Osteoblast (primary cell): ENCODE results near the gene MZB1. TPM values are rescaled to one million over a fixed set of nuclear protein-coding genes. Genes with fewer than 3 reads are reported as not detected.

Experiments used
- DNase-seq: peaks from one replicate; pipeline ENCODE4 v3.0.0; 2011; ENCODE audit warnings: low spot score, mixed read lengths; ENCODE audit not compliant: insufficient read length; ENCODE audit errors: missing footprints
- H2AFZ ChIP-seq: 2 replicates; pipeline ENCODE4 v1.6.0; 2011; ENCODE audit warnings: mild to moderate bottlenecking, low read length
- H3K27ac ChIP-seq: 2 replicates; pipeline ENCODE4 v1.5.1; 2011; ENCODE audit warnings: mild to moderate bottlenecking, low read depth, low read length, moderate library complexity
- H3K27me3 ChIP-seq: 2 replicates; pipeline ENCODE4 v1.6.0; 2012; ENCODE audit warnings: mild to moderate bottlenecking, control low read depth, inconsistent platforms, low read length, moderate library complexity; ENCODE audit not compliant: insufficient read depth
- H3K36me3 ChIP-seq: 2 replicates; pipeline ENCODE4 v1.5.1; 2011; ENCODE audit warnings: mild to moderate bottlenecking, low read length, control low read depth, moderate library complexity; ENCODE audit not compliant: insufficient read depth
- H3K4me1 ChIP-seq: 2 replicates; pipeline ENCODE4 v1.5.1; 2011; ENCODE audit warnings: mild to moderate bottlenecking, low read length, control low read depth, moderate library complexity; ENCODE audit not compliant: insufficient read depth
- H3K4me2 ChIP-seq: 2 replicates; pipeline ENCODE4 v1.6.0; 2011; ENCODE audit warnings: mild to moderate bottlenecking, low read length; ENCODE audit not compliant: insufficient read depth
- H3K4me3 ChIP-seq: fragments of 200-600 bp; sonication (generic); 3 replicates; pipeline ENCODE4 v1.5.1; 2012; ENCODE audit warnings: mild to moderate bottlenecking, low read length, inconsistent platforms; ENCODE audit not compliant: insufficient read depth
- H3K79me2 ChIP-seq: 2 replicates; pipeline ENCODE4 v1.6.0; 2012; ENCODE audit warnings: mild to moderate bottlenecking, low read length, control low read depth, inconsistent platforms; ENCODE audit not compliant: insufficient read depth
- H3K9me3 ChIP-seq: 2 replicates; pipeline ENCODE4 v1.5.1; 2011; ENCODE audit warnings: low read depth, low read length, control low read depth
- H4K20me1 ChIP-seq: 2 replicates; pipeline ENCODE4 v1.6.0; 2012; ENCODE audit warnings: mild to moderate bottlenecking, low read length, control low read depth; ENCODE audit not compliant: insufficient read depth
- total RNA-seq: library from RNA; depleted of rRNA; stranded (reverse); fragments of >200 nt; gene quantifications from 2 replicates; pipeline ENCODE4 v1.2.3, GENCODE V29; 2012
- TF ChIP-seq, protein P1 (sequence below): IDR thresholded peaks from 2 replicates; pipeline ENCODE4 v1.5.1; 2011; ENCODE audit warnings: mild to moderate bottlenecking, low read depth, low read length, moderate library complexity; ENCODE audit errors: extremely low read depth

The MZB1 gene
- total RNA-seq, 1 donor = not detected

GRCh38 chr5:139378101-139378825, 11.4 kb downstream of the MZB1 start:
- Histone ChIP-seq H3K9me3 (no peaks in the 10 kb centered on the region), H4K20me1 (peaks cover 3% of the 10 kb centered on the region), H3K4me3 (no peak overlapping the region), H2AFZ (no peak overlapping the region), H3K36me3 (no peaks in the 10 kb centered on the region), H3K4me2 (no peak overlapping the region), H3K27me3 (no peaks in the 10 kb centered on the region), H3K27ac (no peak overlapping the region), H3K4me1 (peaks cover 9% of the 10 kb centered on the region), H3K79me2 (no peaks in the 10 kb centered on the region)
- TF ChIP-seq, protein P1, sequence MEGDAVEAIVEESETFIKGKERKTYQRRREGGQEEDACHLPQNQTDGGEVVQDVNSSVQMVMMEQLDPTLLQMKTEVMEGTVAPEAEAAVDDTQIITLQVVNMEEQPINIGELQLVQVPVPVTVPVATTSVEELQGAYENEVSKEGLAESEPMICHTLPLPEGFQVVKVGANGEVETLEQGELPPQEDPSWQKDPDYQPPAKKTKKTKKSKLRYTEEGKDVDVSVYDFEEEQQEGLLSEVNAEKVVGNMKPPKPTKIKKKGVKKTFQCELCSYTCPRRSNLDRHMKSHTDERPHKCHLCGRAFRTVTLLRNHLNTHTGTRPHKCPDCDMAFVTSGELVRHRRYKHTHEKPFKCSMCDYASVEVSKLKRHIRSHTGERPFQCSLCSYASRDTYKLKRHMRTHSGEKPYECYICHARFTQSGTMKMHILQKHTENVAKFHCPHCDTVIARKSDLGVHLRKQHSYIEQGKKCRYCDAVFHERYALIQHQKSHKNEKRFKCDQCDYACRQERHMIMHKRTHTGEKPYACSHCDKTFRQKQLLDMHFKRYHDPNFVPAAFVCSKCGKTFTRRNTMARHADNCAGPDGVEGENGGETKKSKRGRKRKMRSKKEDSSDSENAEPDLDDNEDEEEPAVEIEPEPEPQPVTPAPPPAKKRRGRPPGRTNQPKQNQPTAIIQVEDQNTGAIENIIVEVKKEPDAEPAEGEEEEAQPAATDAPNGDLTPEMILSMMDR = no peak
- peak; percentile 34 for DNase-seq

- H3K4me1 ChIP-seq = peaks cover 14% of the 10 kb centered on the region
- peaks cover 5% of the 10 kb centered on the region for H4K20me1 ChIP-seq
- H3K79me2 ChIP-seq = no peaks in the 10 kb centered on the region
- peak; percentile 52 for DNase-seq
- H3K36me3 ChIP-seq = no peaks in the 10 kb centered on the region
- no peaks in the 10 kb centered on the region for H3K27me3 ChIP-seq
- H3K9me3 ChIP-seq = no peaks in the 10 kb centered on the region
- H2AFZ ChIP-seq = no peak overlapping the region
- H3K27ac ChIP-seq = no peak overlapping the region
- H3K4me2 ChIP-seq = no peak overlapping the region
- H3K4me3 ChIP-seq = no peak overlapping the region
- TF ChIP-seq, protein P1 = no peak
Measured at GRCh38 chr5:139377226-139377625, 12.5 kb downstream of the MZB1 start.

DNA sequence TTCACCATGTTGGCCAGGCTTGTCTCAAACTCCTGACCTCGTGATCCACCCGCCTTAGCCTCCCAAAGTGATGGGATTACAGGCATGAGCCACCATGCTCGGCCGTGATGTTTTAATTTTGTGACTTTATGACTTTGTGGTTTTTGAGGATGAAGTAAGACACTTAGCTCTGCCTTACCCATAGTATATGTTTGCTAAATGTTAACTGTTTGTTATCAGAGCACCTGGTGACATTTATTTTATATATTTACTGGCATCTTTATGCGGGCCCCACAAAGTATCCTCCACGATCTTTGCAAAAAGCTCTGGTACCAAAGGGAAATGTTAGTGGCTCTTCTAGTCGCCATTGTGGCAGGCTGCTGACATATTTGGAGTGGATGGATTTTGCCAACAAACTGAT, 13.3 kb downstream of the MZB1 start:
- Histone ChIP-seq H3K4me2 (no peak overlapping the region), H3K4me3 (no peak overlapping the region), H3K27ac (no peak overlapping the region), H2AFZ (no peak overlapping the region), H3K36me3 (peaks cover 1% of the 10 kb centered on the region), H3K4me1 (peaks cover 22% of the 10 kb centered on the region), H4K20me1 (peaks cover 5% of the 10 kb centered on the region), H3K27me3 (no peaks in the 10 kb centered on the region), H3K9me3 (no peaks in the 10 kb centered on the region), H3K79me2 (no peaks in the 10 kb centered on the region)
- TF ChIP-seq, protein P1 = no peak
- DNase-seq = peak; percentile 46

DNA sequence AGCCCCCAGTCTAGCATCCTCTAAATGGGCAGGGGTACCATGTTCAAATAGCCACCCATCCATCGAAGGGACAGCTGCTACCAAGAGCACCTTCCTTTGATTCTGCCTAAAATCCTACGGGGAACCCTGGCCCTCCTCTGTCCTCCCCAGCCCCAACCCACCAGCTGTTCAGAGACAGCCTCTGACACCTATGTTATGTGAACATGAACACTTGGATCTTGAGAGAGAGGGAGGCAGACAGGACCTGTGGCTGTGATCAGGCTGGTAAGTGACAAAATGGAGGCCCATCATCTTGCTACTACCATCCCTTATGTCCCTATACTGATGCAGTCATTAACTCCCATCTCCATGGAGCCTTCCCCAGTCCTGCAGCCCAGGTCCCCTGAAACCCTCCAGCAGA, 14.8 kb downstream of the MZB1 start:
- Histone ChIP-seq H2AFZ (no peak overlapping the region), H3K4me2 (no peak overlapping the region), H3K79me2 (peaks cover 1% of the 10 kb centered on the region), H3K27ac (no peak overlapping the region), H3K27me3 (no peaks in the 10 kb centered on the region), H3K4me1 (peaks cover 24% of the 10 kb centered on the region), H3K36me3 (peaks cover 8% of the 10 kb centered on the region), H3K9me3 (no peaks in the 10 kb centered on the region), H3K4me3 (no peak overlapping the region), H4K20me1 (peaks cover 5% of the 10 kb centered on the region)
- TF ChIP-seq, protein P1 = no peak
- no peak for DNase-seq
